Panc1 (cell line): Measurements from ENCODE around the gene ARL15. TPM values are rescaled to one million over a fixed set of nuclear protein-coding genes. Genes with fewer than 3 reads are reported as not detected.

Source experiments
- ATAC-seq: fragments of 200-7000 bp; cut with Tn5 transposase; 2 replicates; pipeline ENCODE4 v1.9.1; 2020; ENCODE audit warnings: mild to moderate bottlenecking, moderate library complexity
- BruUV-seq: library from RNA; stranded (reverse); fragments of 400-500 nt; replicated peaks from 2 replicates; lab custom pipeline; 2021; lab: Mats Ljungman, UMichigan
- CTCF ChIA-PET: fragments of 300-600 bp; sonication (Branson Sonifier 250); formaldehyde crosslinking; loops from one replicate; lab custom pipeline; 2022; ENCODE audit warnings: antibody characterized with exemption; lab: Charles Lee
- POLR2A ChIA-PET: fragments of 300-600 bp; sonication (Branson Sonifier 250); formaldehyde crosslinking; loops from one replicate; lab custom pipeline; 2022; ENCODE audit warnings: antibody characterized with exemption; lab: Charles Lee
- DNase-seq: peaks from one replicate; pipeline ENCODE4 v3.0.0-alpha.2; 2010; ENCODE audit warnings: low read depth, low spot score
- H3K27ac ChIP-seq: 2 replicates; pipeline ENCODE4 v1.5.1; 2011; ENCODE audit warnings: mild to moderate bottlenecking, low read length, inconsistent platforms
- H3K27me3 ChIP-seq: fragments of 200-500 bp; sonication (Bioruptor generic); 2 replicates; pipeline ENCODE4 v1.6.0; 2014; ENCODE audit warnings: low read length, inconsistent platforms; ENCODE audit not compliant: control insufficient read depth, insufficient read depth
- H3K36me3 ChIP-seq: fragments of 200-500 bp; sonication (Bioruptor generic); 2 replicates; pipeline ENCODE4 v1.5.1; 2014; ENCODE audit warnings: inconsistent platforms, mild to moderate bottlenecking, low read length, moderate library complexity; ENCODE audit not compliant: control insufficient read depth, insufficient read depth
- H3K4me1 ChIP-seq: 2 replicates; pipeline ENCODE4 v1.5.1; 2011; ENCODE audit warnings: inconsistent platforms, mild to moderate bottlenecking, low read length, moderate library complexity; ENCODE audit not compliant: control insufficient read depth, insufficient read depth
- H3K4me3 ChIP-seq, 2 experiments: 2 replicates each; pipeline ENCODE4 v1.5.1; 2011 to 2012; ENCODE audit warnings: low read depth in 2 of 2, low read length in 2 of 2, mild to moderate bottlenecking in 2 of 2, inconsistent platforms in 1 of 2, moderate library complexity in 1 of 2
- H3K9me3 ChIP-seq: fragments of 200-500 bp; sonication (Bioruptor generic); 2 replicates; pipeline ENCODE4 v1.5.1; 2014; ENCODE audit warnings: low read depth, mild to moderate bottlenecking, inconsistent platforms, low read length, moderate library complexity; ENCODE audit not compliant: control insufficient read depth, insufficient read depth
- POLR2AphosphoS5 ChIP-seq: IDR thresholded peaks from 2 replicates; pipeline ENCODE4 v1.6.1; 2012; ENCODE audit warnings: mild to moderate bottlenecking, low read depth, low read length, moderate library complexity
- SIN3A ChIP-seq: IDR thresholded peaks from 2 replicates; pipeline ENCODE4 v1.6.1; 2012; ENCODE audit warnings: low read depth, mild to moderate bottlenecking, low read length, moderate library complexity, borderline replicate concordance; ENCODE audit not compliant: insufficient read depth
- TCF7L2 ChIP-seq: IDR thresholded peaks from 2 replicates; pipeline ENCODE4 v1.6.1; 2011; ENCODE audit warnings: mild to moderate bottlenecking, low read depth, low read length, inconsistent platforms
- in situ Hi-C: cut with HindIII; loops from 2 replicates; pipeline ENCODE4 v1.10.0; 2016; ENCODE audit warnings: low sequenced_read_pairs, low pct_unique_long_range_greater_than_20kb
- intact Hi-C: fragments of 100-400 bp; cut with micrococcal nuclease; formaldehyde crosslinking; loops from one replicate; pipeline ENCODE4 v1.10.0; 2022; ENCODE audit not compliant: unreplicated experiment
- total RNA-seq: library from RNA; stranded (reverse); gene quantifications from one replicate; pipeline ENCODE4 v1.2.1, GENCODE V29; 2021; ENCODE audit not compliant: unreplicated experiment
- TF ChIP-seq, protein P1 (sequence below): fragments of 450-650 bp; IDR thresholded peaks from 2 replicates; pipeline ENCODE4 v1.5.1; 2017; ENCODE audit warnings: mild to moderate bottlenecking
- TF ChIP-seq, protein P2 (sequence below), 2 experiments: IDR thresholded peaks; 2 replicates each; pipeline ENCODE4 v1.6.1; 2011 to 2012; ENCODE audit warnings: low read depth in 2 of 2, control low read depth in 1 of 2, low read length in 1 of 2, mild to moderate bottlenecking in 1 of 2, moderate library complexity in 1 of 2; ENCODE audit not compliant: insufficient read depth in 1 of 2

Gene ARL15
- total RNA-seq, 1 experiment from 2014 or later, result 16.5 TPM

DNA sequence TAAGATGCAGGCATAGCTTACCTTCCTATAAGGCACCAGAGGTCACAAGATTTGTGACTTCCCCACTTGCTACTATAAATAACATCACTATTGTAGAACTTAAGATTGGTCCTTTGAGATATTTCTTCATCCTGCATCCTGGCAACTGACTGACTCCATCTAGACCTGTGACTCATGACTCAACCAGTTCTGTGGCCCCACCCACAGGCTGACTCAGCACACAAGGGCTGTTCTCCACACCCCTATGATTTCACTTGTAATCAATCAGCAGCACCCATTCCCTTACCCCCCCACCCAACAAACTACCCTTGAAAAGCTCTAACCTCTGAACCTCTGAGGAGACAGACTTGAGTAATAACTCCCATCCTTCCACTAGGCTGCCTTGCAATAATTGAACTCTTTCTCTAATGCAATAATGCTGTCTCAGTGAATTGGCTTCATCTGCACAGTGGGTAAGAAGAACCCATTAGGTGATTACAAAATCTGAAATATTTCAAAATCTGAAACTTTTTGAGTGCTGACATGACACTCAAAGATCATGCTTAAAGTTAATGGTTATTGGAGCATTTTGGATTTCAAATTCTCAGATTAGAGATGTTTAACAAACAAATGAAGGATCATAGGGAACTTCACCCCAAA is 296.7 kb downstream of the ARL15 start:
- no peak for DNase-seq
- POLR2A ChIA-PET, result no interaction called here
- no peaks in the 10 kb centered on the region for H3K4me1 ChIP-seq

DNA sequence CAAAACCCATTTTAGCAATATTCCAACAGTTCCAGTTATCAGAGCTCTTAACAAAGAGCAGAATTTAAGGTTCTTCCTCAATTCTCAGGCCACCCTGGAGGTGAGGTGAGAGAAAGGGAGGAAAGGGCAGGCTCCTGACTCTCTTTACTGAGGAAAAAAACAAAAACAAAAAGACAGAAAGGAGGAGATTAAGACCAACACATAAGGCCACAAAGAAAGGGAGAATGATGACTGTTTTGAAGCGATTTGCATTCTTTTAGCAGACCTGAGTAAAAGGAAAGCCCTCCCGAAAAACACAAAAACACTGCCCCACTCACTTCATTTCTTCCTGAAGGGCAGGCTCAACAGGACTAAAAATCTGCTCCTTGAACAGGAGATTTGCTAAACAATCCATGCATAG is 300.5 kb downstream of the ARL15 start:
- in situ Hi-C loops, result no loop called here
- Histone ChIP-seq H3K36me3 (no peaks in the 10 kb centered on the region), H3K9me3 (no peaks in the 10 kb centered on the region), H3K4me1 (no peaks in the 10 kb centered on the region), H3K27ac (no peak overlapping the region), H3K4me3 (no peak overlapping the region), H3K27me3 (no peaks in the 10 kb centered on the region)
- TF ChIP-seq, protein P1, sequence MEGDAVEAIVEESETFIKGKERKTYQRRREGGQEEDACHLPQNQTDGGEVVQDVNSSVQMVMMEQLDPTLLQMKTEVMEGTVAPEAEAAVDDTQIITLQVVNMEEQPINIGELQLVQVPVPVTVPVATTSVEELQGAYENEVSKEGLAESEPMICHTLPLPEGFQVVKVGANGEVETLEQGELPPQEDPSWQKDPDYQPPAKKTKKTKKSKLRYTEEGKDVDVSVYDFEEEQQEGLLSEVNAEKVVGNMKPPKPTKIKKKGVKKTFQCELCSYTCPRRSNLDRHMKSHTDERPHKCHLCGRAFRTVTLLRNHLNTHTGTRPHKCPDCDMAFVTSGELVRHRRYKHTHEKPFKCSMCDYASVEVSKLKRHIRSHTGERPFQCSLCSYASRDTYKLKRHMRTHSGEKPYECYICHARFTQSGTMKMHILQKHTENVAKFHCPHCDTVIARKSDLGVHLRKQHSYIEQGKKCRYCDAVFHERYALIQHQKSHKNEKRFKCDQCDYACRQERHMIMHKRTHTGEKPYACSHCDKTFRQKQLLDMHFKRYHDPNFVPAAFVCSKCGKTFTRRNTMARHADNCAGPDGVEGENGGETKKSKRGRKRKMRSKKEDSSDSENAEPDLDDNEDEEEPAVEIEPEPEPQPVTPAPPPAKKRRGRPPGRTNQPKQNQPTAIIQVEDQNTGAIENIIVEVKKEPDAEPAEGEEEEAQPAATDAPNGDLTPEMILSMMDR, result no peak
- TF ChIP-seq, protein P2, sequence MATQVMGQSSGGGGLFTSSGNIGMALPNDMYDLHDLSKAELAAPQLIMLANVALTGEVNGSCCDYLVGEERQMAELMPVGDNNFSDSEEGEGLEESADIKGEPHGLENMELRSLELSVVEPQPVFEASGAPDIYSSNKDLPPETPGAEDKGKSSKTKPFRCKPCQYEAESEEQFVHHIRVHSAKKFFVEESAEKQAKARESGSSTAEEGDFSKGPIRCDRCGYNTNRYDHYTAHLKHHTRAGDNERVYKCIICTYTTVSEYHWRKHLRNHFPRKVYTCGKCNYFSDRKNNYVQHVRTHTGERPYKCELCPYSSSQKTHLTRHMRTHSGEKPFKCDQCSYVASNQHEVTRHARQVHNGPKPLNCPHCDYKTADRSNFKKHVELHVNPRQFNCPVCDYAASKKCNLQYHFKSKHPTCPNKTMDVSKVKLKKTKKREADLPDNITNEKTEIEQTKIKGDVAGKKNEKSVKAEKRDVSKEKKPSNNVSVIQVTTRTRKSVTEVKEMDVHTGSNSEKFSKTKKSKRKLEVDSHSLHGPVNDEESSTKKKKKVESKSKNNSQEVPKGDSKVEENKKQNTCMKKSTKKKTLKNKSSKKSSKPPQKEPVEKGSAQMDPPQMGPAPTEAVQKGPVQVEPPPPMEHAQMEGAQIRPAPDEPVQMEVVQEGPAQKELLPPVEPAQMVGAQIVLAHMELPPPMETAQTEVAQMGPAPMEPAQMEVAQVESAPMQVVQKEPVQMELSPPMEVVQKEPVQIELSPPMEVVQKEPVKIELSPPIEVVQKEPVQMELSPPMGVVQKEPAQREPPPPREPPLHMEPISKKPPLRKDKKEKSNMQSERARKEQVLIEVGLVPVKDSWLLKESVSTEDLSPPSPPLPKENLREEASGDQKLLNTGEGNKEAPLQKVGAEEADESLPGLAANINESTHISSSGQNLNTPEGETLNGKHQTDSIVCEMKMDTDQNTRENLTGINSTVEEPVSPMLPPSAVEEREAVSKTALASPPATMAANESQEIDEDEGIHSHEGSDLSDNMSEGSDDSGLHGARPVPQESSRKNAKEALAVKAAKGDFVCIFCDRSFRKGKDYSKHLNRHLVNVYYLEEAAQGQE (IDR thresholded peaks at IDR 0.05; ENCODE audit: insufficient read depth in 1 of 2, low read depth in 2 of 2, low read length in 1 of 2), result no peak
- no peak for TF ChIP-seq SIN3A
- TF ChIP-seq POLR2AphosphoS5, result no peak
- no peak for TF ChIP-seq TCF7L2
- ATAC-seq, result no peak
- no peak for DNase-seq
- POLR2A ChIA-PET, result no interaction called here
- CTCF ChIA-PET, result no interaction called here
- intact Hi-C loops, result no loop called here
- no TSS peak for BruUV-seq

More for the DNA sequence above, 296.7 kb downstream of the ARL15 start:
- no peak for ATAC-seq
- no peaks in the 10 kb centered on the region for H3K27me3 ChIP-seq
- intact Hi-C loops (no loop called here), in situ Hi-C loops (no loop called here)
- no TSS peak for BruUV-seq
- H3K27ac ChIP-seq, result no peak overlapping the region
- no peaks in the 10 kb centered on the region for H3K36me3 ChIP-seq
- CTCF ChIA-PET, result no interaction called here
- H3K4me3 ChIP-seq, result no peak overlapping the region
- TF ChIP-seq POLR2AphosphoS5 (no peak), SIN3A (no peak)
- H3K9me3 ChIP-seq, result no peaks in the 10 kb centered on the region

DNA sequence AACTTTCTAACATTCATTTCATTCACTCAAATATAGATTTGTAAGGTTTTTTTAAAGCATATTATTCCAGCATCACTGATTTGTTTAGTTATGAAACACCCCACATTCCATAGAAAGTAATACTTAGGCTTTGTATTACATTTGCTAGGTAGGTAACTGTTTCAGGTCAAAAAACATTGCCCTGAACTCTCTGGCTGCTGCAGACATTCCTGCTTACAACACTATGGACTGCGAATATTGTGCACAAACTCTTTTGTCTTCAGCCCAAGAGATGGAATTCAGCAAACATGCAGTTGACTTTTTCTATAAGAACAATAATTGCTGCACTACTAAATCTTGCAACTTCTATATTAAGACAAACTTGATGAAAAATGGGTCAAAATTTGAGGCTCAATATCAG is 301.0 kb downstream of the ARL15 start:
- DNase-seq (no peak), ATAC-seq (no peak)
- H3K27ac ChIP-seq, result no peak overlapping the region
- H3K9me3 ChIP-seq, result no peaks in the 10 kb centered on the region
- H3K36me3 ChIP-seq, result no peaks in the 10 kb centered on the region
- no TSS peak for BruUV-seq
- ChIA-PET CTCF (no interaction called here), POLR2A (interaction anchor here (0.6 kb wide), 1 partner anchor 159 kb away, joined by 3 read pairs; no protein-coding TSS in a partner anchor)
- TF ChIP-seq TCF7L2 (no peak), POLR2AphosphoS5 (no peak), SIN3A (no peak)
- TF ChIP-seq, protein P1, result no peak
- TF ChIP-seq, protein P2 (IDR thresholded peaks at IDR 0.05; ENCODE audit: insufficient read depth in 1 of 2, low read depth in 2 of 2, low read length in 1 of 2), result no peak
- H3K4me1 ChIP-seq, result no peaks in the 10 kb centered on the region
- H3K4me3 ChIP-seq, result no peak overlapping the region
- in situ Hi-C loops (no loop called here), intact Hi-C loops (no loop called here)
- no peaks in the 10 kb centered on the region for H3K27me3 ChIP-seq
